ENCODE measurements around the gene DNASE2.
A peak's percentile ranks its signal among the peaks of the same experiment; 100 is the strongest.

Gene DNASE2

GRCh38 chr19:12840091-12841079 lies 40.9 kb downstream of the DNASE2 start:
- Mint-ChIP-seq H3K9me3 (no peaks in the 10 kb centered on the region), H3K4me3 (peak overlapping the region in 1 of 2 donors; percentile 34), H3K27me3 (peaks cover 82 to 86% of the 10 kb centered on the region in 2 donors), H3K27ac (no peak overlapping the region), H3K4me1 (ENCODE audit: low read depth in 2 of 2) (peaks cover 18 to 20% of the 10 kb centered on the region in 2 donors), H3K36me3 (ENCODE audit: insufficient read depth) (peaks cover 2% of the 10 kb centered on the region)
- DNase-seq (no peak), ATAC-seq (replicated peaks) (no peak)

GRCh38 chr19:12838886-12839756 lies 42.1 kb downstream of the DNASE2 start:
- DNase-seq (no peak), ATAC-seq (replicated peaks) (peak; percentile 77)
- Mint-ChIP-seq H3K9me3 (no peaks in the 10 kb centered on the region), H3K27ac (no peak overlapping the region), H3K4me3 (peak overlapping the region; percentile 64 to 71), H3K27me3 (peaks cover 72 to 94% of the 10 kb centered on the region in 2 donors), H3K36me3 (ENCODE audit: insufficient read depth) (peaks cover 2% of the 10 kb centered on the region), H3K4me1 (ENCODE audit: low read depth in 2 of 2) (peaks cover 23 to 24% of the 10 kb centered on the region in 2 donors)

GRCh38 chr19:12838182-12838885 lies 42.9 kb downstream of the DNASE2 start, which contains the start of gene MAST1:
Gene MAST1 (plus strand): TSS chr19:12838515. CDS start chr19:12838573, 58 bp downstream.
- peak in 2 of 3 experiments; percentile 40 to 47 for DNase-seq
- ATAC-seq (replicated peaks) = peak; percentile 71
- Mint-ChIP-seq H3K9me3 (no peaks in the 10 kb centered on the region), H3K27me3 (peaks cover 67 to 91% of the 10 kb centered on the region in 2 donors), H3K4me1 (ENCODE audit: low read depth in 2 of 2) (peaks cover 24 to 26% of the 10 kb centered on the region in 2 donors), H3K4me3 (peak within 1 kb of the TSS; percentile 64 to 71), H3K27ac (peak within 1 kb of the TSS in 1 of 2 donors; percentile 5), H3K36me3 (ENCODE audit: insufficient read depth) (peaks cover 3% of the 10 kb centered on the region)

DNA sequence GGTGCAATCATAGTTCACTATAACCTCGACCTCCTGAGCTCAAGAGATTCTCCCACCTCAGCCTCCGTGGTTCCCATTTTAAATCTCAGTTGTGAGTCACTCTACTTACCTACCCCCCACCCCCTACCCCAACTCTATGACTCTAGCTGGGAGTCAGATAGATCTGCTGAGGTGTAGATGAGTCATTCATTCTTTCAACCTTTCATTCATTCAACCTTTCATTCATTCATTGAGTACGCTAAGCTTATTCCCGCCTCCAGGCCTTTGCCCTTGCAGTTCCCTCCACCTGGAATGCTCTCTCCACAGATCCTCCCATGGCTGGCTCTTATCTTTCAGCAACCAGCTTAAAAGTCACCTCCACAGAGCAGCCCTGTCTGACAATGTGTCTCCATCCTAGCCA lies 44.0 kb downstream of the DNASE2 start:
- H3K4me3 Mint-ChIP-seq = no peak overlapping the region
- ATAC-seq (replicated peaks) = no peak
- H3K27ac Mint-ChIP-seq = peak overlapping the region in 1 of 2 donors; percentile 5
- peaks cover 30 to 33% of the 10 kb centered on the region in 2 donors for H3K4me1 Mint-ChIP-seq (ENCODE audit: low read depth in 2 of 2)
- no peak for DNase-seq
- no peaks in the 10 kb centered on the region for H3K9me3 Mint-ChIP-seq
- H3K27me3 Mint-ChIP-seq = peaks cover 68 to 91% of the 10 kb centered on the region in 2 donors
- H3K36me3 Mint-ChIP-seq (ENCODE audit: insufficient read depth) = peaks cover 11% of the 10 kb centered on the region

DNA sequence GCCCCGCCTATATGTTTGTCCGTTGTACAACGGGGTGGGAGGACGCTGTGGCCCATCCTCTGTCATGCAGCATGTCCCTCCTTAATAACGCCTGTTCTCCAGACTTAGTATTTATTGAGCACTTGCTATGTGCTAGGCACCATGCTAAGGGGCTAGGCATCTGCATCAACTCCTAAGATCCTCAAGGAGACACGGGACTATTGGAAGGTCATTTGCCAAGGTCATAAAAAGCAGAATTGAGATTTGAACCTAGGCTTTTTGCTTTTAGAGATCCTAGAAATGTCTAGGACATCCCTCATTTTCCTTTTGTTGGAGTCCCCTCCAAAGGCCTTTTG lies 44.8 kb downstream of the DNASE2 start:
- Mint-ChIP-seq H3K4me1 (ENCODE audit: low read depth in 2 of 2) (peaks cover 35 to 39% of the 10 kb centered on the region in 2 donors), H3K9me3 (no peaks in the 10 kb centered on the region)

DNA sequence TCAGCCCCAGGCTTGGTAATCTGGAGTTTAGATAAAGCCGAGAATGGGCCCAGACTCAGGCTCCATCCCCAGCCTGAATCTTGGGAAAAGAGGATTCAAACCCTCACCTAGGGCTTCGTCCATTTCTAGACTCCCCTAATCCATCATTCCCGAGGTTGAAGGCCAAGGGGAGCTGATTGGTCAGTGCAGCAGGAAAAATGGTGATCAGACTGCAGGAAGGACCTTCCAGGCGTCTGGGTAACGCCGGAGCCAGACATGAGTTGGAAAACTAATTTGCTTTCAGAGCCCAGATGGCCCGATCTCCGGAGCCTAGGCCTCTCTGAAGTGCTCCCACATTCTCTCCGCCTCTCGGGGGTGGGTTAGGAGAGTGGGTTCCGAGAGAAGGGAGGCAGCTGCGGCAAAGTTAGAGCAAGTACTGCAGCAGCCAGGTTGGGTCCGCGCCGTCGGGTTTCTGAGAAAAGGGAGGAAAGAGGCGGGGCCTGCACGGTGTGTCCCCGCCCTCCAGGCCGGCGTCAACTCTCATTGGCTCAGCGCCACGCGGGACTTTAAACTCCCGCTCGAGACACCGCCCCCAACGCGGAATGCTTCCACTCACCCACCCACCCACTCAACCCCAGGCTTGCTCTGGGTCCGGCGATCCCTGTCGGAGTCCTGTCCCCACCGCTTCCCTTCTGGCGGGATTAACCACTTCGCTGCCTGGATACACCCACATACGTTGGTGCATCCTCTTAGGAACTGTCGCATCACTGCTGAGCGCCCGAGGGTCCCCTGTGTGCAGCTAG lies 46.1 kb downstream of the DNASE2 start:
- Mint-ChIP-seq H3K27me3 (peaks cover 69 to 91% of the 10 kb centered on the region in 2 donors), H3K4me3 (no peak overlapping the region), H3K9me3 (no peaks in the 10 kb centered on the region), H3K4me1 (ENCODE audit: low read depth in 2 of 2) (peaks cover 27 to 35% of the 10 kb centered on the region in 2 donors), H3K36me3 (ENCODE audit: insufficient read depth) (peaks cover 10% of the 10 kb centered on the region), H3K27ac (no peak overlapping the region)
- DNase-seq = no peak
- ATAC-seq (replicated peaks) = no peak

More for the DNA sequence above, 44.8 kb downstream of the DNASE2 start:
- ATAC-seq (replicated peaks) (no peak), DNase-seq (no peak)
- H3K4me3 Mint-ChIP-seq = no peak overlapping the region
- peaks cover 10% of the 10 kb centered on the region for H3K36me3 Mint-ChIP-seq (ENCODE audit: insufficient read depth)
- peaks cover 68 to 91% of the 10 kb centered on the region in 2 donors for H3K27me3 Mint-ChIP-seq
- no peak overlapping the region for H3K27ac Mint-ChIP-seq

DNA sequence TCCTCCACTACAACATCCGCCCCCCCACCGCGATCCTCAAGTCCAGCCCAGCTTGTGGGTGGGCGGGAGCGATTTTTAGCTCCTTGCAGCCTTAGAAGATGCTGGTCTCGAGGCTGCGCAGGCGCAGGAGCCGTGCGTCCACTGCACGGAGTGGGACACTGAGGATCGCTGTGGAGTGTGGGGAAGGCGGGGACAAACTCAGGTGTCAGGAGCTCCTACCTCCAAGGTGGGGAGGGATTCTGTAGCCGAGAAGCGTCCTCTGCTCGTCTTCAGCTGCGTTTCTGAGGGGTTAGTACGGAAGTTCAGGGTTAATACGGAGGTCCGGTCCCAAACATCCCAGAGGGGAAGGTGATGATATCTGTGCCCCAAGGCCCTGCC lies 46.7 kb downstream of the DNASE2 start, which contains the start of gene RTBDN:
Gene RTBDN (minus strand): TSS at position 14 of the 378 bp plus-strand sequence. CDS start 4,600 bp downstream, outside the sequence.
- peaks cover 69 to 91% of the 10 kb centered on the region in 2 donors for H3K27me3 Mint-ChIP-seq
- peaks cover 27 to 34% of the 10 kb centered on the region in 2 donors for H3K4me1 Mint-ChIP-seq (ENCODE audit: low read depth in 2 of 2)
- H3K4me3 Mint-ChIP-seq = peak within 1 kb of the TSS; percentile 67 to 70
- ATAC-seq (replicated peaks) (no peak), DNase-seq (no peak)
- H3K9me3 Mint-ChIP-seq = no peaks in the 10 kb centered on the region
- H3K27ac Mint-ChIP-seq = no peak within 1 kb of the TSS
- peaks cover 10% of the 10 kb centered on the region for H3K36me3 Mint-ChIP-seq (ENCODE audit: insufficient read depth)

DNA sequence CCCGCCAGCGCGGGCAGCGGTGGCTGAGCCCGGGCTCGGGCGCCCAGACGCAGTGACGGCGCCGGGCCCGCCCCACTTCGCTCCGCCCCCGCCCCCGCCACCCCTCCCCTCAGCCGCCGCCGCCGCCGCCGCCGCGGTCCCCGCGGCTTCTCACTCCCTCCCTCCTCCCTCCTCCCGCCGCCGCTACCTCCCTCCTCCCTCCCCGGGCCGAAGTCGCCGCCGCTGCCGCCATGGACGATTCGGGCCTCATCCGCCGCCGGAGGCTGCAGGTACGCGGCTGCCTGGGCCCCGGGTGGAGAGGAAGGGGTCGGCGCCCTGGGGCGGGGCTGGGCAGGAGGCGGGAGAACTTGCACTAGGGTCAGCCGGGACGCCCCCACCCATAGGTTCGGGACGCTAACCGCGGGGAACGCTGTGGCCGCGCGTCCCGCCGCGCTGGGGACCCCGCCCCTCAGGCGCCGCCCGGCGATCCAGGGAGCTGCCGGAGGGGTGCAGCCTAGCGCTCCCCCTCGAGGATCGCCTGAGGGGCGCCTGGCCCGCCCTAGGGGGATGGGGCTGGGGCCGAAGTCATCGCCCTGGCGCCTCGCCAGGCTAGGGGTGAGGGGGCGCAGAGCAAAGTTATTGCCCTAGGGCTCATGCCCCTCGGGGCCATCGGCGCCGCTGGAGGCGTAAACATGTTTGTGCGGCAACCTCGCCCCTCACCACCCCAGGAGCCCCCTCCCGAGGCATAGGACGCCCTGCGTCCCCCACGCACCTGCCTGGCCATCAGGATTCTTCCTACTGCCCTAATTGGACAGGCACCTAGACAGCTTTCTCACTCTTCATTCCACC lies 47.3 kb downstream of the DNASE2 start:
- Mint-ChIP-seq H3K36me3 (ENCODE audit: insufficient read depth) (peaks cover 10% of the 10 kb centered on the region), H3K9me3 (no peaks in the 10 kb centered on the region), H3K4me1 (ENCODE audit: low read depth in 2 of 2) (peaks cover 21 to 28% of the 10 kb centered on the region in 2 donors), H3K27me3 (peaks cover 69 to 91% of the 10 kb centered on the region in 2 donors), H3K27ac (no peak overlapping the region), H3K4me3 (peak overlapping the region; percentile 67 to 68)
- ATAC-seq (replicated peaks) = peak; percentile 39
- no peak for DNase-seq

DNA sequence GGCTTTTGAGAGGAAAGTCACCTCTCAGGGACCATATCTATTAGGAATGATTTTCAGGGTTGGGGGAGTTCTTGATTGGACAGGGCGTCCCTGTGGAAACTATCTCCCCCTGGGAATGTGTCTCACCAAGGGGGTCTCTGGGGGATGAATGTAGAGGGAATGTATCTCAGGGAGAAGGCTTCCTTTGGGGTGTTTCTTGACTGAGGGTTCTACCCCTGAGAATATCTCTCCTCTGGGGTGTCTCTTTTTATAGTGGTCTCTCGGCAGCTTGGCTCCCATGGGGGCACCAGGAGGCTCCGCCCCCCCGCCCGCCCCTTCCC lies 47.9 kb downstream of the DNASE2 start:
- H3K4me1 Mint-ChIP-seq (ENCODE audit: low read depth in 2 of 2) = peaks cover 17 to 22% of the 10 kb centered on the region in 2 donors
- peaks cover 10% of the 10 kb centered on the region for H3K36me3 Mint-ChIP-seq (ENCODE audit: insufficient read depth)
- no peak for DNase-seq
- H3K9me3 Mint-ChIP-seq = no peaks in the 10 kb centered on the region
- peaks cover 69 to 91% of the 10 kb centered on the region in 2 donors for H3K27me3 Mint-ChIP-seq
- ATAC-seq (replicated peaks) = no peak
- H3K27ac Mint-ChIP-seq = no peak overlapping the region
- peak overlapping the region; percentile 67 to 70 for H3K4me3 Mint-ChIP-seq

GRCh38 chr19:12828494-12828893 lies 52.8 kb downstream of the DNASE2 start:
- peaks cover 10% of the 10 kb centered on the region for H3K36me3 Mint-ChIP-seq (ENCODE audit: insufficient read depth)
- H3K4me3 Mint-ChIP-seq = no peak overlapping the region
- no peak overlapping the region for H3K27ac Mint-ChIP-seq
- no peak for ATAC-seq (replicated peaks)
- H3K9me3 Mint-ChIP-seq = no peaks in the 10 kb centered on the region
- no peak for DNase-seq
- H3K27me3 Mint-ChIP-seq = peaks cover 82 to 89% of the 10 kb centered on the region in 2 donors
- H3K4me1 Mint-ChIP-seq (ENCODE audit: low read depth in 2 of 2) = peaks cover 15 to 22% of the 10 kb centered on the region in 2 donors

- Mint-ChIP-seq H3K36me3 (ENCODE audit: insufficient read depth) (no peaks in the 10 kb centered on the region), H3K27ac (peak overlapping the region in 1 of 2 donors; percentile 25), H3K9me3 (peaks cover 0 to 2% of the 10 kb centered on the region in 2 donors), H3K4me3 (no peak overlapping the region), H3K27me3 (peaks cover 57 to 69% of the 10 kb centered on the region in 2 donors), H3K4me1 (ENCODE audit: low read depth in 2 of 2) (peaks cover 3 to 5% of the 10 kb centered on the region in 2 donors)
- no peak for DNase-seq
- ATAC-seq (replicated peaks) = no peak
Measured at GRCh38 chr19:12825254-12826131, 55.8 kb downstream of the DNASE2 start.
